Activated CD4-positive, alpha-beta T cell treated with anti-CD3 and anti-CD28 coated beads, Interleukin-2, Interleukin-4, amounts not matched to agents 100 ng/mL and 50 ng/mL, durations not matched to agents 16 hours and 8 hours (primary cell): ENCODE measurements around the gene MBOAT2.

Experiments
- DNase-seq: peaks from one replicate; pipeline ENCODE4 v3.0.0-alpha.2; 2020; ENCODE audit warnings: low spot score

Gene MBOAT2

DNA sequence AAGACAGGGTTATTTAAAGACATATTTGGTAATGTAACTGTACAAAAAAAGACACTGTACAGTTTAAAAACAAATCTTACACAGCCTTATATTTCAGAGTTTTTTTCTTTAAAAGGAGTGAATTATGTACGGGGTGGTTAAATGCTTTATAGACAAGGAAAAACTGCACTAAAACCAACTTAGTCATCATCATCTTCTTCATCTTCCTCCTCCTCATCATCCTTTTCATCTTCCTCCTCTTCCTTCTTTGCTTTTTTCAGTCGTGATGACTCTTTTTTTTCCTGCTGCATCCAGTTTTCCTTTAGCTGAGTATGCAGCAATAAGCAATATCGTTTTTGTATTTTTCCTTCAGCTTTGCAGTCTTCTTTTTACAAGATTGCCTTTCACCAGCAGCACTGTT, 14.6 kb upstream of the MBOAT2 start:
- DNase-seq: no peak

DNA sequence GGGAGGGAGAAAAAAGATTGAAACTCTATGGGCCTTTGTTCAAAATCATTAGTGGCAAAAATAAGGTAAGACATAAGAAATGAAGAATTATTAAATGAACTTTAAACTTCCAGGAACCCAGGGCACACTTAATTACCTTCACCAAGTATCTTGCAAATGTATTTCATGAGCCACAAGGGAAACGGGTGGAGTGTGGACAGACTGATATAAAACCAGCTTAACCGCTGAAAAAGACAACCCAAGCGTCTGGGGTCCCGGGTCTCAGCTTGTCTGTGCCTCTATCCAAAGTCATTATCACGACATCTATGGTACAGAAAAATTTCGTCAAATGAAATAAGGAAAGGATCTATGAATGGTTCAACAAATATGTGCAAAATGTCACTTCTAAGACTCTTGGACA, 13.9 kb upstream of the MBOAT2 start:
- DNase-seq: no peak

DNA sequence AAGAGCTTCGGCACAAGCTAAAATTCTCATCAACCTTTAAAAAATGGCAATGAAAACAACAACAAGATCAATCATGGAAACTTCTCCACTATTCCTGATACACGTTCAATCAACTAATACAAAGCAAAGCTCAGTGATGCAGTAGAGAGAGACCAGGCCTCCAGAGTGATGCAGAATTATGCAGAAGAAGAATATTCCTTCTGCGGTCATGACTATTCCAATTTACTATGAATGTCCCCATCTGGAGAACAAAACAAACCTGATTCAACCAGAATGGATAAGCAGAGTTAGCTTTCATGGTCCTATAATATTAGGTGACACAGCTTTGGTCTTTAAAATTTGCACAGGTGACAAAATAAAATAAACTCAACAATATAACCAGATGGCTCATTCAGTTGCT, 12.5 kb upstream of the MBOAT2 start:
- DNase-seq: no peak

DNA sequence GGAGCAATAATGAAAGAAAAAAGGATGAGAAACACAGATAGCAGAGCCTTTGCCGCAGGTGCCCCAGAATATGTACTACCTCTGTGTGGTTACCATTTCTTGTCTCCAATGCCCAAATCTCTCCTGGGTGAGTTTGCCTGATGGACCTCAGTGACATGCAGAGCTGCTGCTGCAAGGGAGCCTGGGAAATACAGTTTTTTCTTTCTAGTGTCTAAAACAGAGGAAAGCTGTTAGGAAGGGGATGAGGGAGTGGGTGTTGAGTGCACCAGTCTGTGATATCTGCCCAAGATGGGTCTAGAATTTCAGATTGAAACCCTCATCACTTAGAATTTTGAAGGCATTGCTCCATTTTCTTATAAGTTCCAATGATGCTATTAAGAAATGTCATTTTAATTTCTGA, 9.9 kb upstream of the MBOAT2 start:
- no peak for DNase-seq

DNA sequence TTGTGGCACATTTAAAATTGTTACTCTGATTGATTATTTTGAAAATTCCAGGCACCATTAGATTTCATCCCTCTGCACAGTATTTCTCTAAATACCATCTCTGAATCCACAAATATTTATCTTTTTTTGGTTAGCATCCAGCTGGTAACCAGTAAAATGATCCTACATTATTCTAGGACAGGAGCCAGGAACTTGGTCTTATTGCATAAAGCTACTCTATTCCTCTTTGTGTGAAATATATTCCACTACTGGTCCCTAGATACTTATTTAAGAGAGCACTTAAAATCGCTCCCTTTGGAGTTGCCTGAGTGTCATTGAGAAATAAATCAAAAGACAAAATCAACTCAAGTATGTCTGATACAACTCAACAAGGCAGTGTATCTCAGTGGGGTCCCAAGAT, 7.4 kb upstream of the MBOAT2 start:
- DNase-seq: no peak

DNA sequence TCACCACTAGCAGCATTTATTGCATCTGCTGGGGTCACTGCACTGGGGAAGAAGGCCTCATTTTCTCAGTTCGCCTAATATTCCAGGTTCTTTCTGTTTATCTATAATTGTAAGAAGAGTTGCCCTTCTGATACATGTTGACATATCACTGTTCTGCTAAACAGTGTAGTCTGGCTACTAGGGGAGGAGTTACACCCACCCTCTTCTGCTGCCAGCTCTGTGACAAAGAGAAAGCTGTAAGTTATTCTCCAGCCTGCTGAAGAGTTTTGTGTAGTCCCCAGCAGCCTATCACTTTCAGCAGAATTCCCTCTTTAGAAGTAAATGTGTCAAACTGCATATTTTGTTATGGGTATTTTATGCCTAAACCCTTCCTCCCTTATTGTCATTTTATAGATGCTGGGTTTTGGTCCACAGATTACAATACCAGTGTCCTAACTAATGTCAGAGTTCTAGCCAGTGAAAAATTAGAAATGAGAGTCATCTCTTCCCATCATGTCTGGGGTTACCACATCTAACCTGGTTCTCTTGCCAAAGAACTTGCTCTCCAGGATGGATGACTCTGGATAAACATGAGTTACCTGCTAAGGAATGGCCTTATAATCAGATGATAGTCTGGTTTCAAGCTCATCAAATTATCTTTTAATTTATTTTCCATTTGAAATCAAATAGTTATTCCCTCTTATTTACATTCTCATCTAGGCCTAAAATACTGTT, 5.6 kb upstream of the MBOAT2 start:
- no peak for DNase-seq

DNA sequence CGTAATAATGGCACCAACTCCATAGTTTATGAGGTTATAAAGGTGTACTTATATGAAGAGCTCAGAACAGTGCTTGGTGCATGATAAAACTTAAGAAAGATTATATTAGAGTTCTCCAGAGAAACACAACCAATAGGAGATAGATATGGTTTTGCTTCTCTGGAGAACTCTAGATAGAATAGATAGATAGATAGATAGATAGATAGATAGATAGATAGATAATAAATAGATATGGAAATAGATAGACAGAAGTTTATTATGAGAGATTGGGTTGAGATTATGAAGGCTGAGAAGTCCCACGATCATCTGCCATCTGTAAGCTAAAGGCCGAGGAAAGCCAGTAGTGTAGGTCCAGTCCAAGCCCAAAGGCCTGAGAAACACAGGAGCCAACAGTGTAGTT, 2.9 kb upstream of the MBOAT2 start:
- DNase-seq: no peak

DNA sequence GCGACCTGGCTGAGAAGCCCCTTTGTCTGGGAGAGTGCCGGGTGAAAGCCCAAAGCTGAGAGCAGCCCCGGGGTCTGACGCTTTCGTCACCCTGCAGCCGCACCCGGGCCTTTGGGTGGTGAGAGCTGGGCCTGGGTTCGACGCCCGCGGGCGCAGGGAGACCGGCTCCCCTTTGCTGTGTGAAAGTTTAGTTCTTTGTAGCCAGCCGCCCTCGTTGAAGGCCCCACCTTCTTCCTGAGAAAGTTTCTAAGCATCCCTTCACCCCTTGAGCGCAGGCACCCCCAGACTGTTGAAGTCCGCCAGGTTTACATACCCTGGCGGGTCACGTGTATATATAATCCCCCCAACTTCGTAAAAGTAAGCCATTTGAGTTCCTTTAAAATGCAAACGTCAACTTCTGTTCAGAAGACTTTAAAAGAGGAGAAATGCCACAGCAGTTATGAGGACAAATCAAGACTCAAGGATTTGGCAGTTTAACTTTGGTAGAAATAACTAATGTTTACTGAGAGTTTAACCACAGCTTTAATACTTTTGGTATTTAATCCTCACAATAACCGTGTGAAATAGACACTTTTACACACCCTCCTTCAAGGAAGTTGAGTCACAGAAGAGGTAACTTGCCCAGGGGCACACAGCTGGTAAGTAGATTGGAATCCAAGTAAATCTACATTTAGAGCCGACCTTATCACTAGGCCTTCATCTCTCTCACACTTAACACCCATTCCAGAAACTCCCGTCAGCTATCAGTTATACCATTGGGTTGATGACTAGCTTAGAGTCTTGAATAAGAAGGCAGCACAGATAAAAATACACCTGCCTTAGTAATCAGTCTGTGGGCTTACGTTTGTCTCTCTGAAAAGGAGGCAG, 1.1 kb upstream of the MBOAT2 start:
- no peak for DNase-seq

DNA sequence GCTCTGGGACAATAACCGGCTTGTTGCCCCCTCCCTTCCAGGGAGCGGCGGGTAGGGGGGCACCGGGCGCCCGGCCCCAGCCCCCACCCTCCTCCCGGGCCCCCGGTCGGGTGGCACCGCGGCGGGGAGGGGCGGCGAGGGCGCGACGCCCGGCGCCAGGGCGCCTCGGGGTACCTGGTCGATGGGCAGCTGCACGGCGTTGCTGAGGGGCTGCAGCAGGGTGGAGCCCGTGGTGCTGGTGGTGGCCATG, 193 bp downstream of the MBOAT2 start:
- no peak for DNase-seq

DNA sequence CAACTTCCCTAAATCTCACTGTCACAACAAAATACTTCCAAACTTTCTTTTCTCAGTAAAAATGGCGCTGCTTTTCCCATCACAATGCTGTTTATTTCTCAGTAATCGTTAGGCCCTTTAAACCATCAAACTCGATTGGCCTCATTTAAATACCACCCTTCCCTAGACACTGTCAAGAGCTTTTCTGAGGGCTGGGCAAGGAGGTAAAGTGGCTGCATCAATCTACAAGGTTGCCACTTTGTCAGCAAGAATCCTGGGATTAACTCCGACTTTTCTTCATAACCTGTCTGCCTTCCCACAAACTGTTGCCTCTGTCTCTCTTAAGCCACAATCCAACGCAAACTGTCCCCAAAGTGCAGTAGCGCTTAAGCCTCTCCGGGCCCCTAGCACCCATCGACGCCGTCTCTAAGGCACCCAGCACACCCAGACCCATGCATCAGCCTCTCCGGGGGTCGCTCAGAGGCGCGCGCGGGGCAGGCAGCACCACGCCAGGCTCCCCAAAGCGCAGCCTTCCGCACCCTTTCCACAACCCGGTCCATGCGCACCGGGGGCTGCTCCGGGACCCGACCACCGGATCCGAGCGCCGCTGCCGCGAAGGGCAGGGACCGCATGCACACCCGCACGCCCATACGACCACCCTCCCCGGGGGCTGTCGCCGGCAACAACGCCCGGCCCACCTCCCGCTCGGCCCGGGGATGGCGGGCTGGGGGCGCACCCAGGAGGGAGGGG, 683 bp downstream of the MBOAT2 start:
- DNase-seq: no peak

DNA sequence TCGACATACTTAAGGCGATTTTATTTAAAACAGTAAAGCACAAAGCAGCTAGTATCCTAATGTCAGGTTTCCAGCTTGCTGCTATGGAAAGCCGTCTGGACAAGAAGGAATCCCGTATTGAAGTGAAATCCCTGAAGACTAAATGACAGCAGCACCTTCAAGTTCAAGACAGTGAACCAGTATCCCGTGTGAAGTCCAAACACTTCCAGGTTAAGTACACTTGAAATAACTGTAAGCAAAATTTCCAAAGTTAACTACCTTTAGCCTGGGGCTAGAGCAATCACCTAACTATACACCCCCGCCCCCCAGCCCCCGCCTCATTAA, 1.2 kb downstream of the MBOAT2 start:
- DNase-seq: no peak

DNA sequence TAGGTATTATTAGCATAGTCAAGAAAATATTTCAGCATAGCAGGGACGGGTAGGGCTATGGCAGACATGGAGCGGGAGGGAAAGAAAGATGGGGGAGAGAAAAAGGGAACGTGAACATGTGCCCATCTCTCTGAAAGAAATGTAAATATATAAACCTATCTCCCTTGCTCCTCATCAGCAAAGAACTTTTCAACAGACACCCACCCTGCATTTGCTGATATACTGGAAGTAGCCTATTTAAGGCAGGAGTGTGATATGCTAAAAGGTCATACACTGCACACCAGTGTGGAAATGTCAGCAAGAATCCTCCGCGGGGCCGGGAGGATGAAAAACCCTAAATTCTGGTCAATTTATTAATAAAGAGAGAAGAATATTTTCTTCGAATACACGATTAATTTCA, 1.7 kb downstream of the MBOAT2 start:
- DNase-seq: no peak

DNA sequence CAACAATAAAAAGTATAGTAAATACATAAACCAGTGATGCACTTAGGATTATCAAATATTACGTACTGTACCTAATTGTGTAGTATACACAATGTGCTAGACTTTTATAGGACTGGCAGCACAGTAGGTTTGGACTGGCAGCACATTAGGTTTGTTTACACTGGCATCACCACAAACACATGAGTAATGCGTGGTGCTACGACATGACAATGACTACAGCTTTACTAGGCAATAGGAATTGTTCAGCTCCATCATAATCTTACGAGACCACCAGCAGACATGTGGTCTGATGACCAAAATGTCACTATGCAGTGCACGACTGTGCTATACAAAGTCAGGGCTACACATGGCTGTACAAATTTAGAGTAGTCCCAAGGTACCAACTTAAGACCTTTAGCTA, 2.3 kb downstream of the MBOAT2 start:
- no peak for DNase-seq

DNA sequence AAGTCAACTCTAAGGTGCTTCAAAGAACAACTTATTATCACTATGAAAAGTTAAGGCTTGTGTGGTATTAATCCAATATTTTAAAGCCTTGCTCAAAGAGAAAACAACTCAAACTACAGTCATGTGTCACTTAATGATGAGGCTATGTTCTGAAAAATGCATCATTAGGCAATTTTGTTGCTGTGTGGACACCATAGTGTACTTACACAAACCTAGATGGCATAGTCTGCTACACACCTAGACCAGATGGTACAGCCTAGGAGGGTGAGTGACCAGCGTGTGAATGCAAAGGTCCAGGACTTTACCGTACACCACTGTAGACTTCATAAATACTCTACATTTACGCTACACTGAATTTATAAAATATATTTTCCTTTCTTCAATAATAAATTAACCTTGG, 3.0 kb downstream of the MBOAT2 start:
- DNase-seq: no peak

DNA sequence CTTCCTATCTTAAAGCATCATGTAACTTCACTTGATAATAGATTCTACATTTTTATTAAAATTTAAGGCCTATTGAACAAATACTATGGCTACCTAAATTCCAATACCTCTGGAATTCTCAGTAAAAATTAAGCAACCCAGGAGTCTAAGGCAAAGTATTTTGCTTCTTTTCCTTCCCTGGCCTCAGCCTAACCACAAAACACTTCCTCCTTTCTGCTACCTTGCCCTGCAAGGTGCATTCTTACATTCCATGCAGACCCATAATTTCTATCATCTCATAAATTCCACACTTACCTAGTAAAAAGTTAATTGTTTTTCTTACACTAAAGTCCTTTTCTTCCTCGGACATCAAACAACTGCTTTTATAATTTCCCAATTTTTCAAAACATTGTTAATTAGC, 3.7 kb downstream of the MBOAT2 start:
- no peak for DNase-seq

DNA sequence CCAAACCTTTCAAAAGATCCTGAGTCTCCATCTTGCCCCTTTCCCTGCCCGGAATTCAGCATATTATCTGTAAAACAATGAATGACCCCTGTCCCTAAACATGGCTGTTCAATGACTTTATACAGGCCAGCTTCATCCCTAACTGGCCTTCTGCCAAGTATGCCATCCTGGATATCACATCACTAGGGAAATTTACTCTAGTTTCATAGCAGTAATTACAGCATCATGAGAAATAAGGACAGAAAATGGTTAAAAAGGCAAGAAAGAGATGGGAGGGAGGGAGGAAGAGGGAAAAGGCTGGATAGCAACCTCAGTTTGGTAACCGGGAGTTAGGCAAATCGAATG, 4.4 kb downstream of the MBOAT2 start:
- no peak for DNase-seq

DNA sequence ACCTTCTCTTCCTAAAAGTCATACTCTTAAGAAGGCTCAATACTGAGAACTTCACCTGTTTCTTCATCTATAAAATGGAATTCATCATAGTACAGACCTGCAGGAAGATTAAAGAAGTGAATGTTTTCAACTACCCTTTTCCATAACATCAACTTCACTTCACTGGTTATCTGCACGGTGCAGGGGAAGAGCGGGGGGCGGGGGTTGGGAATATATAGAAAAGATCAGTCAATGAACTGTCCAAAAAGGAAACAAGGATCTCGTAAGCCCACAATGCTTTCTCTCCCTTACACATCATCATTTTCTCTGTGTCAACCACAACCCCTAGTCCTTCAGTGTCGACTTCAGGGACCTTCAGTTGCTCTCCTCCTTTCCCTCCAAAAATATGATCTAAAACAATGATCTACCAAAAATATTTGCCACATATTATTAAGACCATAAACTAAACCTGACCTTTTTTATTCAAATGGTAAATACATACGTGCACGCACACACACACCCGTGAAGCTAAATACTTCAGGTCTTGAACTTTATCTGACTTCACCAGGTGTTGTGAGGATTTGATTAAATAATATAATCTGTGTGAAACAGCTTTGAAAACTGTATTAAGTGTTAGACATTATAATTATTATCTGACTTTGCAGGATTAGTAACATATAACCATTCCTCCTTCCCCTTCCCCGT, 4.9 kb downstream of the MBOAT2 start:
- no peak for DNase-seq

DNA sequence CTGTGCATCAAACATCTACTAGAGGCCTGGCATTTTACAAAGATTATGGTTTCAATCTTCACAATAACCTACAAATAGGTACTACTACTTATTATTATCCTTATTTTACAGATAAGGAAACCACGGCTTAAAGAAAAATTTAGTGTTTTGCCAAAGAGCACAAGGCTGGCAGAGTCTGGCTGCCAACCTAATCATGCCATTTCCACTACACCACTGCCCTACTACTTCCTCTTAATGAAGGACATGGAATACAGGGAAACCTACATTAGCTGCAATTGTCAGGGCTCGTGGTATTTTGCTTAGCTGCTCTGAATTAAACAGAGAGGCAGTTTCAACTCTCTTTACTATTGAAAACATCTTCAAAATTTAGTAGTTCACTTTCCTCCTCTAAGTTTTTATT, 5.9 kb downstream of the MBOAT2 start:
- no peak for DNase-seq

DNA sequence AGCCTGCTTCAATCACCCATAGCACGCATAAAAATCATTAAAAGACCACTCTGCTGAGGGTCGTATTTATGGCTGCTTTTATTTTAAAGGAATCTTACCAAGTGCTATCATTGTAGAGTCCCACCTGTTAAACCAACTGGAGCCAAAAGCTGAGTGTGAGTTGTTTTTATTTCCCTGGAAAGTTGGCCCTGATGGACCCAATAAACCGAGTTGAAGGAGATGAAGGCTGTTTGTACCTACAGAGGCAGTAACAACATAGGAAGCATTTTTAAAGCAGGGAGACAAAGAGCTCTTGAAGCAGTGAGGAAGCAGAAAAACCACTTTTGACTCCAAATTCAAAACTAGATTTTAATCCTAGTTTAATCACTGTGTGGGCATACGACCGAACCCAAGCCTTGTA, 6.4 kb downstream of the MBOAT2 start:
- DNase-seq: no peak

DNA sequence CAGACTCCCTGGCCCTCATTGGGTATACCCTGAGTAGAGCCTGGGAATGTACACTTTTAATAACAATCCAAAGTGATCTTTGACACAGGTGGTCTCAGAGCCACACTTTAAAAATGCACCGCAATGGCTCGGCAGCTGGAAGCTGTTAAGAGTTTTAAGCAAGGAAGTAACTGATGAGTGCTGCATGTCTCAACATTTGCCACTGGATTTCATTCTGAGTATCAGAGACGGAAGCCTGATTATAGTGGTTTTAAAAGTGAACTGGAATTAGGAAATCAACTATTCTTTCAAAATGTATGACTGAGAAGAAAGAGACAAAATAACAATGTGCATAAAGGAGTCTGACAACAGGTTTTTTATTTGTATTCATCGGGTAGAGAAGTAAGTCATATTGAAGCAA, 7.5 kb downstream of the MBOAT2 start:
- no peak for DNase-seq

DNA sequence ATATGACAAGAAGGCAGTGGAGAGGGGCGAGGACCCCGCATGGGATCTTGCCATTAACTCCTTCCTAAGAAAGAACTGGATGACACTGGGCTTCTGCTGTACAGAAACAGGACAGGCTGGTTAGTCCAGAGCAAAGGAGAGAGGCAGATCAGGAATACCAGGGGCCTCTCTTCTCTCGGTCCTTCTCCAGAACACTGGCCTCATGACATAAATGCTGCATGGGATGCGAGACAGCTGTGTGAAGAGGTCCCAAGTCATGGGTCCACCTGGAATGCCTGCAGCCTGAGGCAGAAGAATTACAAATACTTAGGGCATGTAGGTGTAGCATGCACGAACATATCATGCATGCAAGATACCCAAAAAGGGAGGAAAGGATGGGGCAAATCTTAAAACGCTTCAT, 9.1 kb downstream of the MBOAT2 start:
- DNase-seq: no peak

DNA sequence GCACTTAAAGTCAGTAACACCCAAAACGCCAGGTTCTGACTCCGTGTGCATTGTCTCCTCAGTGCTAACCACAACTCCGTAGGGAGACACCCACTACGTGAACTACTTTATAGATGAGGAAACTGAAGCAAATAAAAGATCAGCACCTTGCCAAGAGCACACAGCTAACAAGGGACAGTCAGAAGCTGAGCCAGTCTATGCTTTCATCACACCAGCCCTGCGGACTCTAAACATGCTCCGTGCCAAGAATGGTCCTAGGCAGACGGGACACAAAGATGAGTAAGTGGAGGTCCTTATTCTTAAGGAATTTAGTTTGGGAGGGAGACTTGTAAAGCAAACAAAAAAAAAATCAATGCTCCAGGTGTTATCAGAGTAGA, 9.6 kb downstream of the MBOAT2 start:
- no peak for DNase-seq

DNA sequence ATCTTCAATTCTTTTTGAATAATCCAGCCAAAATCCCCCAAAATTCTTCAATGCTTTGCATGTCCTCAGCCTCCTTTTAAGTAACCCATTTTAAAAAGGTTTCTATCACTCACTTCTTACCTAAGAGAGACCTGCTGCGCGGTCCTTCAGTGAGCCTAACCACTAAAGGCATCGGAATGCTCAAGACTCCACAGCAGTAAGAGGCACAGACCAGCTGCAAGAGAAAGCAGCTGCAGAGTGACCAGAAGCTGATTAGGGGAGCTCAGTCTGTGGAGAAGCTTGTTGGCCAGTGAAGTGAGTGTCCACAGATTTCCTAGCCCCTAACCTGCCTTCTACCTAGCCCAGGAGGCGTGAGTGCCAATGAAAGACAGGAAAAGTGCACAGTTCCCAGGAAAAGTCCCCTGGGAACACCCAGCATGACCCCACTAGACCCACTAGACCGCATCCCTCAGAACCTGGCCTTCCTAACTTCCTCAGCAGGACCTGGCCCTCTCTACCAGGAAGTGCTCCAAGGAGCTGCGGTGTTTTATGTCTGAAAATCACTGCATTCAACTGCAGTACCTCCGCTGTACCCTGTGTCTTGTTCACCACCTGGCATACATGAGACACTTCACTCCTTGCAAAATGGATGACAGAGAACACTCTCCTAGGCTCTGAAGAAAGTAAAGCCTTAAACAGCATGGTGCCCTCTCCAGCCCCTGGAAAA, 10.1 kb downstream of the MBOAT2 start:
- no peak for DNase-seq
